ENCODE results near the gene MBD3L3. TPM values are rescaled to one million over a fixed set of nuclear protein-coding genes. Genes with fewer than 3 reads are reported as not detected.
"Not testable (repeated sequence)": the region's sequence is repeated elsewhere in the genome, so short reads cannot be mapped to it uniquely, and the experiment has no call there.

The MBD3L3 gene
- total RNA-seq, 1 donor from 2014 or later: not detected

- Histone ChIP-seq H3K27me3 (no peaks in the 10 kb centered on the region), H3K9me3 (no peaks in the 10 kb centered on the region), H3K4me3 (peak within 1 kb of the TSS; percentile 85 to 94), H3K27ac (peak within 1 kb of the TSS; percentile 55), H3K4me1 (peaks cover 10% of the 10 kb centered on the region), H3K36me3 (peaks cover 6 to 38% of the 10 kb centered on the region in 2 donors)
- intact Hi-C loops (cut with DNase I): no loop called here
- peak; percentile 77 to 91 for TF ChIP-seq POLR2AphosphoS5 (IDR thresholded peaks at IDR 0.05; ENCODE audit: insufficient read depth in 1 of 2, low read depth in 1 of 2)
- TF ChIP-seq CTCF (IDR thresholded peaks at IDR 0.05): no peak
- DNase-seq (ENCODE audit: extremely low spot score in 2 of 2): peak in 1 of 2 donors; percentile 96
These were observed 10.8 kb upstream of the MBD3L3 start, which contains the start of gene ZNF557 for GRCh38 chr19:7069042-7069903. ZNF557 (plus strand) TSS chr19:7069703; CDS start chr19:7075075, 5,372 bp downstream.

DNA sequence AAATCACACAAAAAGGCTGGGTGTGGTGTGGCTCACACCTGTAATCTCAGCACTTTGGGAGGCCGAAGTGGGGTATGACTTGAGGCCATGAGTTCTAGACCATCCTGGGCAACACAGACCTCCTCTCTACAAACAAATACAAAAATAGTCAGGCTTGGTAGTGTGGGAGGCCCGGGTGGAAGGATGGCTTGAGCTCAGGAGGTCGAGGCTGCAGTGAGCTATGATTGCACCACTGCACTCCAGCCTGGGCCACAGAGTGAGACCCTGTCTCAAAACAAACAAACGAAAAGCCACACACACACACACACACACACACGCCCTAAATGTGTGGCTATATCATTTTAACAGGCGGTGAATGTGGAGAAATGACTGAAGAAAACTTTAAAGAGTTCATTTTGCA, 10.1 kb upstream of the MBD3L3 start:
- peak overlapping the region; percentile 55 for H3K27ac ChIP-seq
- H3K4me3 ChIP-seq: peak overlapping the region; percentile 85 to 94
- DNase-seq (ENCODE audit: extremely low spot score in 2 of 2): no peak
- H3K36me3 ChIP-seq: peaks cover 4 to 31% of the 10 kb centered on the region in 2 donors
- H3K4me1 ChIP-seq: peaks cover 10% of the 10 kb centered on the region
- no peaks in the 10 kb centered on the region for H3K27me3 ChIP-seq
- no peak for TF ChIP-seq POLR2AphosphoS5 (IDR thresholded peaks at IDR 0.05; ENCODE audit: insufficient read depth in 1 of 2, low read depth in 1 of 2)
- TF ChIP-seq CTCF (IDR thresholded peaks at IDR 0.05): no peak
- TF ChIP-seq POLR2A (IDR thresholded peaks at IDR 0.05): no peak
- no peaks in the 10 kb centered on the region for H3K9me3 ChIP-seq
- intact Hi-C loops (cut with DNase I): no loop called here

- no peak overlapping the region for H3K4me3 ChIP-seq
- DNase-seq (ENCODE audit: extremely low spot score in 2 of 2): no peak
- H3K27ac ChIP-seq: no peak overlapping the region
- H3K9me3 ChIP-seq: no peaks in the 10 kb centered on the region
- no peaks in the 10 kb centered on the region for H3K27me3 ChIP-seq
- H3K4me1 ChIP-seq: peaks cover 10% of the 10 kb centered on the region
- intact Hi-C loops (cut with DNase I): no loop called here
- H3K36me3 ChIP-seq: peaks cover 0 to 22% of the 10 kb centered on the region in 2 donors
- TF ChIP-seq POLR2A (IDR thresholded peaks at IDR 0.05): no peak
- TF ChIP-seq POLR2AphosphoS5 (IDR thresholded peaks at IDR 0.05; ENCODE audit: insufficient read depth in 1 of 2, low read depth in 1 of 2): no peak
- TF ChIP-seq CTCF (IDR thresholded peaks at IDR 0.05): no peak
These were observed 9.2 kb upstream of the MBD3L3 start for GRCh38 chr19:7067716-7068115.

- H3K9me3 ChIP-seq; DNase-seq (ENCODE audit: extremely low spot score in 2 of 2); H3K27ac ChIP-seq; H3K4me3 ChIP-seq; H3K27me3 ChIP-seq; intact Hi-C loops (cut with DNase I): not testable (repeated sequence)
- Histone ChIP-seq H3K4me1 (peaks cover 10% of the 10 kb centered on the region), H3K36me3 (peaks cover 0 to 16% of the 10 kb centered on the region in 2 donors)
These were observed 8.6 kb upstream of the MBD3L3 start for GRCh38 chr19:7067122-7067521.

DNA sequence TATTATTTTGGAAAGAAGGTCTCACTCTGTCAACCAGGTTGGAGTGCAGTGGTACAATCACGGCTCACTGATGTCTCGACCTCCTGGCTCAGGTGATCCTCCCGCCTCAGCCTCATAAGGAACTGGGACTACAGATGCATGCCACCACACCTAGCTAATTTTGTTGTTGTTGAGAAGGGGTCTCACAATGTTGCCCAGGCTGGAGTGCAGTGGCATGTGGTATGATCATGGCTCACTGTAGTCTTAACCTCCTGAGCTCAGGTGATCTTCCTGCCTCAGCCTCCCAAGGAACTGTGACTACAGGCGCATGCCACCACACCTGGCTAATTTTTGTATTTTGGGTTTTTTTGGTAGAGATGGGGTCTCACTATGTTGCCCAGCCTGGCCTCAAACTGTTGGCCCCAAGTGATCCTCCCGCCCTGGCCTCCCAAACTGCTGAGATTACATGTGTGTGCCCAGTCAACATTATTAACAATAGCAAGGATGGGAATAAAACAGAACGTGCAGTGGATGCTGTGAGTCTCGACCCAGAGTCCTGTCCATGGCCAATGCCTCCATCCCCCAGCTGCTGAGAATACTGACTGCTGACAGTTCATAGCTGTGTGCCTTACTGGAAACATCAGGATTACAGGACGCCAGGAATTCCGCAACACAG, 5.4 kb upstream of the MBD3L3 start:
- no peaks in the 10 kb centered on the region for H3K27me3 ChIP-seq
- no peaks in the 10 kb centered on the region for H3K36me3 ChIP-seq
- H3K4me1 ChIP-seq: no peaks in the 10 kb centered on the region
- no peak overlapping the region for H3K27ac ChIP-seq
- intact Hi-C loops (cut with DNase I): no loop called here
- H3K9me3 ChIP-seq: no peaks in the 10 kb centered on the region
- TF ChIP-seq POLR2A (IDR thresholded peaks at IDR 0.05) (no peak), CTCF (IDR thresholded peaks at IDR 0.05) (no peak), POLR2AphosphoS5 (IDR thresholded peaks at IDR 0.05; ENCODE audit: insufficient read depth in 1 of 2, low read depth in 1 of 2) (no peak)
- H3K4me3 ChIP-seq: no peak overlapping the region
- DNase-seq (ENCODE audit: extremely low spot score in 2 of 2): no peak

Measured in vagina (tissue), 2 donors.